GM18951 (cell line): ENCODE measurements around the gene PDZRN3.
"Not testable (repeated sequence)": the region's sequence is repeated elsewhere in the genome, so short reads cannot be mapped to it uniquely, and the experiment has no call there.

Experiments used
- POLR2A ChIP-seq: IDR thresholded peaks from 4 replicates; pipeline ENCODE4 v1.6.1; 2011; ENCODE audit warnings: mild to moderate bottlenecking; ENCODE audit not compliant: insufficient read length, insufficient read depth; ENCODE audit errors: extremely low read depth
- in situ Hi-C: fragments of 300-500 bp; cut with MboI; formaldehyde crosslinking; loops from one replicate; pipeline ENCODE4 v1.12.0; 2022; ENCODE audit warnings: low sequenced_read_pairs, mixed read lengths, inconsistent platforms; ENCODE audit not compliant: unreplicated experiment

Gene PDZRN3

DNA sequence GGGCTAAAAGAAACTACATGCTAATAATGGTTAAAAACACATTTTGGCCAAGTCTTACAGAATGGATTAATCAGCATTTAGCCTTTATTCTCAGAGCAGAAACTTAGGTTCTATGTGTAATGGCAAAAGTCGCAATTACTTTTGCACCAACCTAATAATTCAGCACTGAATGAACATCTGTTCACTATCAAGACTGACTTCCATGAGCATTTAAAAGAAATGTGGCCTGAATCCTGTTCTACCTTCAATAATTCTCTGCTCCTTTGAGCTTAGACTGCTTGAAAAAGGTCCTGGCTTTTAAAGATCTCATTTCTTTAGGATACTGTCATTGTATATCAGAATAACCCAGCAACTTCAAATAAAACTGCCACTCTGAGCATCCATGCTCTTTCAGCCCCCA is 145.9 kb downstream of the PDZRN3 start:
- in situ Hi-C loops, result no loop called here
- no peak for TF ChIP-seq POLR2A

DNA sequence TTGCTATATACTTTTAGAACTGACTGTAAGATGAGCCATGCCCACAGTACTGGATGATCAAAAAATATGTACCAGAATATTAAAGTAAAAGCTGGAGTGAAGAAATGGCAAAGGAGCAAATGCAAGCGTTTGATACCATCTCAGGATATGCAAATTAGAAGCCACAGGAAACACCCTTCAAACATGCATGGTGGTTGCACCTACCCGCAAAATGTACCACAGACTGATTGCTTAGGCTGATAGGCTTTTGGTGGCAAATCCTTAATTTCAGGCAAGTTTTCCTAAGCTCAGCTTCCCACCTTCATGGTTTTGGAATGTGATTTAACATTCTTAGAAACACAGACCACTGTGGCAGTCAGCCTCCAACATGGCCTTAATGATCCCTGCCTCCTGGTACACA is 149.0 kb downstream of the PDZRN3 start:
- in situ Hi-C loops, result no loop called here
- no peak for TF ChIP-seq POLR2A

DNA sequence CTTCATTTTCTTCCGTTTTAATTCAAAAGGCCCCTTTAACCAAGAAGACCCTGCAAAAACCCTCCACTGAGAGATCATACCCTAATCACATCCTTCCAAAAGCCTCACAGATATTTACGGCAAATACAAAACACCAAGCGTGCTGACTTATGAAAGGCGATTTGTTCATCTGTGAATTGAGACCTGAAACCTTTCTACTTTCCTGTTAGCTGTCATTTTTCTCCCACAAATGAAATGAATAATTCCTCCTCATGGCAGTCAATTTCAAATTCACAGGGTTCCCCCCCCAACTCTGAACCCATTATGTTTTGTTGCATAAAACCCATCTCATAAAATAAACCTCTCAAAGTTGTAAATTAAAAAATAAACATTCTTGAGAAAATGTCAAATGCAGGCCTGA is 149.6 kb downstream of the PDZRN3 start:
- TF ChIP-seq POLR2A, result no peak
- in situ Hi-C loops, result no loop called here

DNA sequence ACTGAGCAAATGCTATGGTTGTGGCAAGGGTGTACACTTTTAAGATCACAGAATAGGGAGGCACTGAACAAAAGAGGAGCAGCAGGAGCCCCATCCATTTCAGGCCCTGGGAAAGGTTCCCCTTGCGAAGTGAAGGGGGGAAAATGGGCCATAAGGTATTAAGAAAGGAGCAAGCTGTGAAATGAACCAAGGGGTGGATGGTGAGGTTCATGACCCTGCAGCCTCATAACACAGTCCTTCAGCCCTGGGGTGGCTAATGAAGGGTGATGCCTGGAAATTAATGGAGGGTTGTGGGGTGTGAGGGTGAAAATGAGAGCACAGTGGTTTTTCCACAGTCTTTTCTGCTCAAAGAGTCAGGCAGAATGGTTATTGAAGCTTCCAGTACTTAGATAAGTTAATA is 150.1 kb downstream of the PDZRN3 start:
- TF ChIP-seq POLR2A, result no peak

DNA sequence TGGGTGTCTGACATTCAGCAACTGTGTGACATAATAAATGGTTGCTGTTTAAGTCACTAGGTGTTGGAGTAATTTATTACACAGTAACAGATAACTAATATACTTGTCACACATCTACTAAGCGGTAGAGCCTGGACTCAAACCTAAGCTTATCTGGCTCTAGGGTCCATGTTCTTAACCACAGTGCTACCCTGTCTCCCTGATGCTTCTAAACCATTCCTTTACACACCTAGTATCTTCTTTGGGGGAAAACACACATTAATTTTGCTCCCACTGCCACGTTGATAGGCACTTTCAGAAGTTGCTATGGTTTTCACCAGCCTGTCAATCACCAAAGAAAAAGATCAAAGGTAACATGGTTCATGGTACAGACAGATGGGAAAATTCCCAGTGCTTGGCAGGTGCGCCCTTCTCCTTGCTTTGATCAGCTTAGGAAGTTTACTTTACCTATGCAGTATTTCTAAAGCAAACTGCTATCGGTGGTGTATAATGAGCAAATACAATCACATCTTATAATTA is 150.8 kb downstream of the PDZRN3 start:
- in situ Hi-C loops, result no loop called here
- TF ChIP-seq POLR2A, result no peak

More for the DNA sequence above, 150.1 kb downstream of the PDZRN3 start:
- in situ Hi-C loops, result no loop called here

DNA sequence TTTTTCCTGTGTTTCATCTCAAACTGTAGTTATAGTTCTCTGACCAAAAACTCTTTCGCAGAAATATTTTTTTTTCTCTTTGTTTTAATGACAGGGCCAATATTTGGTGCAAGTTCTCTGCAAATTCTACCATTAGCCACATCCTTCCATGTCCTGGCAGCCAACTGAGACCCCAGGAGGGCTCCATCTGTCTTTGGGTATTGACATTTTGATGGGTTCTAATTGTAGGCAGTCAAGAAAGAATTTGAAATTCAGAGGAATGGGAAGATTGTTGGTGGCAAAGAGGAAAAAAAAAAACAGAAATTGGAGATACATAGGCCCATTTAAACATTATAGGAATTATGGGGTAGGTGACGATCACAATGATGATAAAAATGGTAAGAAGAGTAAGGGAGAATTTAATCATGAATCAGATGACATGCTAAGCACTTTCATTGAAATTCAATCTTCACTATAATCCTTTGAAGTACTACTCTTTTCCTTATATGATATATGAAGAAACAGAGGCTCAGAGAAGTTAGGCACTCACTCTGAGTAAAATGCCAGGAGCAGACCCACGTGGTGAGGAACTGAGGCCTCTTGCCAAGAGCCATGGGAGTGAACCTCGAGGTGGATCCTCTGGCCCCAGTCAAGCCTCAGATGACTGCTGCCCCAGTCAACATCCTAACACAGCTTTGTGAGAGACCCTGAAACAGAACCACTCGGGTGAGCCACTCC is 151.4 kb downstream of the PDZRN3 start:
- no peak for TF ChIP-seq POLR2A
- in situ Hi-C loops, result no loop called here

DNA sequence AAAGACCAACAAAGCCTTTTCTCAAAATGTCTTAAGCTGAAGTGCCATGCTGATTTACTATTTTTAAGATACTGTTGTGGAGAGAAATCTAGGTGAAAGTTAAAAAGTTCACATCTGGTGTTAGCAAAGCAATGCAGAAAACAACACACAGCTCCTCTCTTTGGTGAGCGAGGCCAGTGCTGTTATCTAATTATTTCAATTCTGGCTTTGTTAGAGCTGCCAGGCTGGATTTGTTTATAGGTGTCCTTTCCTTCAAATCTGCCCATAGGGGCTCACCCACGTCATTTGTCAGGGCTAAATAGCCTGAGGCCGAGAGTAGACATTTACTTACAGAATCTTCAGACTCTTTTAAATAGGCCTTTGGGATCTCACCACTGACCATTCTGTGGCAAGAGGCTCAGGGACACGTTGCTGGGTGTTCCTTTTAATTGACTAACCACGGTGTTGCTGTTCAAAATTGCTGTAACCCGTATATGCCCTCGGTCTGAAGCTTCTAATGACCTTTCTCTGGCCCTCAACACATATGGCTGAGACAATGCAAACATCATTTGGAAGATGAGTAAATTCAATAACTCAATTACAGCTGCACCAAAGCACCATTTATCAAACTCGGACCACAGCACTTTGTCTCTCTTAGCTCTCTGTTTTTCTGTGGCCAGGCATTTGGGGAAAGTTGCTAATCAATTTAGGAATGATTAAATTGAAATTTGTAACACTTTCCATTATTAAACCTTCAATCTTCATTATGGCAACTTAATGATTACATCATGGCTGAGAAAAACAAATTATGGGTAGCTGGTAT is 152.6 kb downstream of the PDZRN3 start:
- in situ Hi-C loops, result no loop called here
- no peak for TF ChIP-seq POLR2A

DNA sequence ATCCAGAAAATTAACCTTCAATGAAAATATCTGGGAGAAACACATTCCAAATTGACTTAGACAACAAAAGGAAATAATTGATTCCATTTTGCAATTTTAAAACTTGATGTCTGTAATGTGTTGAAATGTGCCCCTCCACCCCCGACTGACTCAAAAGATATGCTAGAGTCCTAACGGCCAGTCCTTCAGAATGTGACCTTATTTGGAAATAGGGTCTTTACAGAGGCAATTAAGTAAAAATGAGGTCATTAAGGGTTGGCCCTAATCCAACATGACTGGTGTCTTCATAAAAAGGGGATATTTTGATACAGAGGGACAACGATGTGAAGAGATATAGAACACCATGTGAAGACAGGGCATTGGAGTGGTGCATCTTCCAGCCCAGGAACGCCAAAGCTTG is 153.9 kb downstream of the PDZRN3 start:
- in situ Hi-C loops, result no loop called here
- TF ChIP-seq POLR2A, result no peak

DNA sequence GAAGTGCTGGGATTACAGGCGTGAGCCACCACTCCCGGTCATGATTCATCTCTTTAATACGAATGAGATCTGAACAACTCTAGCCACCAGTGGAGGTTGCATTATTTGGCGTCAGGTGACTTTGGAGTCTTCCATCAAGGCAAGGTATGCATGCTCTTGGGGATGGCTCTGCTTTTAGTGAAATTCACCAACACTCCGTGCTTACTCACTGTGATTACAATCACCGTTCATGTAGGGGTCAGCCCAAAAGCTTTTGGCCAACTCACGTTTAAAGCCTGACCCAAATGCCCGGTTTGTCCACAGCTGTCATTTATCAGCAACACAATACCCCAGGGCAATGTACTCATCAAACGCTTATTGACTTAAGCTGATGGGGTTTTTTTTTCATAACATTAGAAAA is 155.4 kb downstream of the PDZRN3 start:
- in situ Hi-C loops, result no loop called here
- TF ChIP-seq POLR2A, result no peak

DNA sequence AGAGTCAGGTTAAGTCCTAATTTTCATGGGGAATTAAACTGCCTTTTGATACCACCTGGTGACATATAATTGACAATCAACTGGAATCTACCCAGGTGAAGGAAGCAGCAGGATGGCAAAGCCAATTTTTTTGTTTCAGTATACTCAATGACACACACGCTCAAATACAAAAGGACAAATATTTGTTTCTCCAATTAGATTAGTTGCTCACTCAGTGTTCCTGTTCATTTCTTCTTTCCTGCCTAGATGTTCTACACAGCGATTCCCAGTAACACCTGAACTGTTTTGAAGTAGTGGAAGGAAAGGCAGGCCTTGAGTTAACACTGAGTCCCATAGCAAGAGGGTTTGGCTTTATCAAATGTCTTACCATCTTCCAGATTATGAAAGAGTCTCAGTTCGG is 157.5 kb downstream of the PDZRN3 start:
- no peak for TF ChIP-seq POLR2A
- in situ Hi-C loops, result no loop called here

DNA sequence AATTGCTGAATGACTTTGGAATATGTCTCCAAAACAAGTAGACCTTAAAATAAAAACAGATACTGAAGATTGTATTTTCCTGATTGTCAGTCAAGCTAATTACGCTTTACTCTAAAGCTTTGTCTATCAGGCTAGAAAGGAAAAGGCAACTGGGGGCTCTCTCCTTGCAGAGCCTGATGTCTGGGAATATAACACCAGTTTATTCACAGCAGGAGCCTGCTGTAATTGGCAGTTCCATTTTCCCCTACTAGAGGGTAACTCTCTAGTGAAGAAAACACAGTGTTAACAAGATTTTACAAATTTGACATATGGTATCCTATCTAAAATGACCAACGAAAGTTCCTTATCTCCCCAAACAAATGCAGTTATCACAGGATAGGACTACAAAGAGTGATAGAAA is 158.8 kb downstream of the PDZRN3 start:
- in situ Hi-C loops, result no loop called here
- TF ChIP-seq POLR2A, result no peak

DNA sequence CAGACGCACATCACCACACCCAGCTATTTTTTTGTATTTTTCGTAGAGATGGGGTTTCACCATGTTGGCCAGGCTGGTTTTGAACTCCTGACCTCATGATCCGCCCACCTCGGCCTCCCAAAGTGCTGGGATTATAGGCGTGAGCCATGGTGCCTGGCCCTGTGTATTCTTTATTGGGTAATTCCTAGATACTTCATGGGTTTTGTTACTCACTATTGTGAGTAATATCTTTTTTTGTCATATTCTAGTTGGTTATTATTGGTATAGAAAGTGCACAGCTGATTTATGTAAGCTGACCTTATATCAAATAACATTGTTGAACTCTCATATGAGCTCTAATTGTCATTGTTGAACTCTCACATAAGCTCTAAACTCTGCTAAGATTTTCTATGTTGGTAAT is 160.6 kb downstream of the PDZRN3 start:
- in situ Hi-C loops, result not testable (repeated sequence)

DNA sequence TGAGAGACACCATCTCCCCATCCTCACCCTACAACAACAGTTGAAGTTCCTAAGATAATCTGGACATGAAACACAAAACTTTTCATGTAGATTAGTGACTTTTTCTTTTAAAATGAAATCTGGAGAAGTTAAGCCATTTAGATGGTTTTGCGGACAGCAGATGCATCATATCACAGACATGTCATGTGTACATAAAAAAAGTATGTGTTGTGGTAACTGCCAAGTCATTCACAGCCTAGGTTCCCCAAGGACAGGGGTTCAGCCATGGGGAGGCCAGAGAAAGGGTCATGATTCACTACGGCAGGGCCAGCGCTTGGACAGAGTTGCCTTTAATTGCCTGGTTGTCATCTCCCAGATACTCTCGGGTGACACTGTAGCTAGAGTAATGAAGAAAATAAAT is 163.2 kb downstream of the PDZRN3 start:
- in situ Hi-C loops, result no loop called here
- no peak for TF ChIP-seq POLR2A

DNA sequence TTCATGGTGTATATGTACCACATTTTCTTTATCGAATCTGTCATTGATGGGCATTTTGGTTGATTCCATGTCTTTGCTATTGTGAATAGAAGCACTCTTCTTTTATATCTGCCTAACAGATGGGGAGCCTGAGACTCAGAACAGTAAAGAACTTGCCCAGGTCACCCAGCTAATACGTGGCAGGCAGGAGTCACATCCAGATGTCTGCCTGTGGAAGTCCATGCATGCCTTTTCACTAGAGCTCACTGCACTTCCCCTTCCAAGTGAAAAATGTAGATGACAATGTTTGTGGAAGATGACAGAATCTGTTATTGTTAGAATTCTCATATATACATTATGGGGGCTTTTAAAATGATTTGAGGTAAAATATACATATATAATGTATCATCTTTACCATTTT is 165.0 kb downstream of the PDZRN3 start:
- no peak for TF ChIP-seq POLR2A
- in situ Hi-C loops, result no loop called here

DNA sequence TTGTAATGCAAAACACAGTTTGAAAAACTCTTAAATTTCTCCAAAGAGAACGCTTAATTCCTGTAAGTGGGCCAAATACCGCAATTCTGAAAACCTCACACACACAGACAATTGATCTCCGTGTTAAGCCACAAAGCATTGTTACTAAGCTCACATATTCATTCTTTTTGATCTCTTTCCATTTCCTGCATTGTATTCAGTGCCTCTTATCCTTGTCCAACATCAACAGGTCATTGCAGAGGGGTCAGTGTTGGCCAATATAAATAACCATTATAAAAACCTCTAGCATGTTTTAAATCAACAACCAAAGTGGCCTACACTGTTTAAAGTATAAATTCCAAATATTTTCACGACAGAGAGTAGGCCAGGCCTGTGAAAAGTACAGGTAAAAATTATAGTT is 171.1 kb downstream of the PDZRN3 start:
- in situ Hi-C loops, result no loop called here
- TF ChIP-seq POLR2A, result no peak

DNA sequence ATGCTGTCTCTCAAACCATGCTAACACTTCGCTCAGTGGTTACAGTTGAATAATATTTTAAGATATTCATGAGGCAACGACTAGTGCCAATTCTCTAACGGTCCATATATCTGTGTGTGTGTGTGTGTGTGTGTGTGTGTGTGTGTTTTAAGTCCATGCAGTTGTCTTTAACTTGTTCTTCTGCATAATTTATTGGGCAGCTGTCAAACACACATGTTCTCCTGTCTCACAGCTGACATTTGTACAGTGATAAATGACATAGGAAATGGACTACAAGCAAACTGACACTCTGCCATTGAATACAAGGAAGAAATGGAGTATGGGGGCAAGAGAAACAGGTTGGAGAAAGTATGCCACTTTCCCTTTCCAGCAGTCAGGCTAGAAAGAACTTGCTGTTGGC is 172.0 kb downstream of the PDZRN3 start:
- in situ Hi-C loops, result no loop called here
- TF ChIP-seq POLR2A, result no peak
